SH-SY5Y (cell line): ENCODE data around the gene DGKG.

Source experiments
- GATA2 ChIP-seq: IDR thresholded peaks from 2 replicates; pipeline ENCODE4 v1.6.1; 2011; ENCODE audit warnings: mild to moderate bottlenecking, low read depth, low read length
- GATA3 ChIP-seq: IDR thresholded peaks from 2 replicates; pipeline ENCODE4 v1.6.1; 2011; ENCODE audit warnings: low read depth, mild to moderate bottlenecking, low read length, moderate library complexity

DNA sequence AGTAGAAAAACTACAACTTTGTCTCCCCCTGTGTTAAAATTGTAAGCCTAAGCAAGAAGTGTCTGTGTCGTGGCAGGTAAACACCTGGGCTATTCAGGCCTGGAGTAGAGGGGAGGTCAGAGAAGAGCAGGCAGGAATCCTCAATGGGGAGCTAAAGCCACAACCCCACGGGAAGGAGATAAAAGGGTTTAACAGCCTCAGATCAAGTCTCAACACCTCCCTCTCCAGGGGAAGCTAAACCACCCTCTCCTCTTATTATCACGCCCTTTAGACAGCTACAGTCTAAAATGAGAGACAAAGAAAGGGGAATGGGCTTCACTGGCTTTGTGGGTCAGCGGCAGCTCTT is 264.7 kb downstream of the DGKG start:
- TF ChIP-seq GATA2 (no peak), GATA3 (no peak)
